HepG2 (cell line): ENCODE data around the gene THRA. TPM values are rescaled to one million over a fixed set of nuclear protein-coding genes. Genes with fewer than 3 reads are reported as not detected.

Experiments
- AKAP8 ChIP-seq: sonication (generic); formaldehyde crosslinking; IDR thresholded peaks from 2 replicates; pipeline ENCODE4 v1.5.1; 2020; ENCODE audit warnings: mild to moderate bottlenecking, missing genetic modification reagents
- EHMT2 ChIP-seq: fragments of 200-600 bp; sonication (generic); IDR thresholded peaks from 2 replicates; pipeline ENCODE4 v1.7.0; 2017; ENCODE audit warnings: antibody characterized with exemption, low read depth, low read length, borderline replicate concordance
- GPN1 ChIP-seq: sonication (generic); formaldehyde crosslinking; IDR thresholded peaks from 2 replicates; pipeline ENCODE4 v1.5.1; 2020; ENCODE audit warnings: missing genetic modification reagents, borderline replicate concordance
- JUN ChIP-seq: sonication (generic); formaldehyde crosslinking; IDR thresholded peaks from 2 replicates; pipeline ENCODE4 v1.4.0; 2020; ENCODE audit warnings: mild to moderate bottlenecking, missing genetic modification reagents
- MED13 ChIP-seq: sonication (generic); formaldehyde crosslinking; IDR thresholded peaks from 2 replicates; pipeline ENCODE4 v1.5.0; 2020; ENCODE audit warnings: missing genetic modification reagents
- PHB2 ChIP-seq: fragments of 450-650 bp; IDR thresholded peaks from 2 replicates; pipeline ENCODE4 v1.6.1; 2018; ENCODE audit not compliant: partially characterized antibody
- PHF8 ChIP-seq: sonication (generic); formaldehyde crosslinking; IDR thresholded peaks from 2 replicates; pipeline ENCODE4 v1.5.0; 2020; ENCODE audit warnings: missing genetic modification reagents
- RXRB ChIP-seq: IDR thresholded peaks from 2 replicates; pipeline ENCODE4 v1.6.1; 2016; ENCODE audit warnings: borderline replicate concordance, missing genetic modification reagents, missing compliant biosample characterization
- SRY ChIP-seq: sonication (generic); formaldehyde crosslinking; IDR thresholded peaks from 2 replicates; pipeline ENCODE4 v1.8.0; 2022; ENCODE audit warnings: mild to moderate bottlenecking, missing genetic modification reagents
- TCF7 ChIP-seq: sonication (generic); IDR thresholded peaks from 2 replicates; pipeline ENCODE4 v1.6.1; 2016; ENCODE audit warnings: antibody characterized with exemption, low read depth
- TCF7L2 ChIP-seq: IDR thresholded peaks from 2 replicates; pipeline ENCODE4 v1.6.1; 2011; ENCODE audit warnings: mild to moderate bottlenecking, low read depth, low read length, moderate library complexity
- ZBTB7A ChIP-seq: sonication (generic); formaldehyde crosslinking; IDR thresholded peaks from 2 replicates; pipeline ENCODE4 v1.8.0; 2022; ENCODE audit warnings: mild to moderate bottlenecking, missing genetic modification reagents
- ZFP36 ChIP-seq: fragments of 150-350 bp; IDR thresholded peaks from 2 replicates; pipeline ENCODE4 v1.6.1; 2018; ENCODE audit warnings: borderline replicate concordance, low read length, low read depth; ENCODE audit not compliant: partially characterized antibody
- ZMAT3 ChIP-seq: sonication (generic); formaldehyde crosslinking; conservative IDR thresholded peaks from 2 replicates; pipeline ENCODE4 v1.7.0; 2021; ENCODE audit warnings: missing genetic modification reagents
- ZNF234 ChIP-seq: sonication (generic); formaldehyde crosslinking; conservative IDR thresholded peaks from 2 replicates; pipeline ENCODE4 v1.5.1; 2020; ENCODE audit warnings: mild to moderate bottlenecking, missing genetic modification reagents
- ZNF350 ChIP-seq: sonication (generic); formaldehyde crosslinking; IDR thresholded peaks from 2 replicates; pipeline ENCODE4 v1.4.0; 2020; ENCODE audit warnings: mild to moderate bottlenecking, low read depth, missing genetic modification reagents, borderline replicate concordance
- ZNF761 ChIP-seq: sonication (generic); formaldehyde crosslinking; conservative IDR thresholded peaks from 2 replicates; pipeline ENCODE4 v1.4.0; 2020; ENCODE audit warnings: mild to moderate bottlenecking, missing genetic modification reagents
- polyA plus RNA-seq, 8 experiments: library from polyadenylated mRNA; depleted of rRNA in 3 of 8; stranded (reverse) in 7 of 8; unstranded in 1 of 8; fragments of >200 nt; fragmentation: Illumina TruSeq in 4 of 8; extraction: Trizol in 4 of 8; gene quantifications; 2 replicates each; pipeline versions ENCODE4 v1.2.1 to v1.2.3, GENCODE V29; 2011 to 2016; ENCODE audit warnings: low read depth in 4 of 8, missing spikeins in 1 of 8, mixed read lengths in 1 of 8; ENCODE audit not compliant: insufficient read depth in 1 of 8
- total RNA-seq, 5 experiments: library from RNA; depleted of rRNA; stranded (reverse); fragments of >200 nt; fragmentation: Illumina TruSeq; extraction: Trizol; gene quantifications; 2 replicates each; pipeline ENCODE4 v1.2.3, GENCODE V29; 2016; ENCODE audit warnings: low read depth in 1 of 5
- TF ChIP-seq, protein P1 (sequence below): sonication (generic); formaldehyde crosslinking; IDR thresholded peaks from 2 replicates; pipeline ENCODE4 v1.4.0; 2020; ENCODE audit warnings: missing genetic modification reagents
- TF ChIP-seq, protein P2 (sequence below): sonication (generic); formaldehyde crosslinking; IDR thresholded peaks from 2 replicates; pipeline ENCODE4 v1.4.0; 2020; ENCODE audit warnings: missing genetic modification reagents
- TF ChIP-seq, protein P3 (sequence below): sonication (generic); formaldehyde crosslinking; IDR thresholded peaks from 2 replicates; pipeline ENCODE4 v1.4.0; 2020; ENCODE audit warnings: missing genetic modification reagents
- TF ChIP-seq, protein P4 (sequence below): sonication (generic); formaldehyde crosslinking; IDR thresholded peaks from 2 replicates; pipeline ENCODE4 v1.8.1; 2023; ENCODE audit warnings: mild to moderate bottlenecking, missing genetic modification reagents, borderline replicate concordance
- TF ChIP-seq, protein P5 (sequence below): IDR thresholded peaks from 2 replicates; pipeline ENCODE4 v1.6.1; 2016; ENCODE audit warnings: control low read depth

THRA gene
- total and polyA plus RNA-seq, 2 of the 13 experiments (the other 11 are each of a cell fraction or from before 2014, with no cell fraction given): 8.0 to 9.9 TPM

DNA sequence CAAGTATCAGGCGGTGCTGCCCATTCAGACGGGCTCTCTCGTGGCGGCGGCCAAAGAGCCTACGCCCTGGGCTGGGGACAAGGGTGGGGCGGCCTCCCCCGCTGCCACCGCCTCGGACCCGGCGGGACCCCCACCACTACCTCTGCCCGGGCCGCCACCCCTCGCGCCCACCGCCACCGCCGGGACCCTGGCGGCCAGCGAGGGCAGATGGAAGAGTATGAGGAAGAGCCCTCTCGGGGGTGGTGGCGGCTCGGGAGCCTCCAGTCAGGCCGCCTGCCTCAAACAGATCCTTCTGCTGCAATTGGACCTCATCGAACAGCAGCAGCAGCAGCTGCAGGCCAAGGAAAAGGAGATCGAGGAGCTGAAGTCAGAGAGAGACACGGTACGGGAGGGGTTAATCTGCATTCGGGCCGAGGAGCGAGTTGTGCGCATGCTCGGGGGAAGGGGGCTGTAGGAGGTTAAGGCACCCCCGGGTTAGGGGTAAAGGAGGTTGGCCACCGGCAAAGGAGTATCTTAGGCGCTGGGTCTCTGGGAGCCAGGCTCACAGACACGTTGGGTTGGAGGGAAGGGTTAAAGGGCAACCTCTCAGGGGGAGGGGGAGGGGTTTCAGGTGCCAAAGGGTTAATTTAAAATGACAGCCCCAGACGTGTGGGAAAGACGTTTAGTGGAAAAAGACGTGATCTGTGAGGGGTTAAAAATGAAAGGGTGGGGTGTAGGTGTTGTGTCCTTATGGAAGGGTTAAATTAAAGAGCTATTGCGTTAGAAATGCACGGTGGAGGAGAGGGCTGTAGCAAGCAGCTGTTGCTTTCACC, 60.4 kb downstream of the THRA start (continued):
- TF ChIP-seq, protein P1, sequence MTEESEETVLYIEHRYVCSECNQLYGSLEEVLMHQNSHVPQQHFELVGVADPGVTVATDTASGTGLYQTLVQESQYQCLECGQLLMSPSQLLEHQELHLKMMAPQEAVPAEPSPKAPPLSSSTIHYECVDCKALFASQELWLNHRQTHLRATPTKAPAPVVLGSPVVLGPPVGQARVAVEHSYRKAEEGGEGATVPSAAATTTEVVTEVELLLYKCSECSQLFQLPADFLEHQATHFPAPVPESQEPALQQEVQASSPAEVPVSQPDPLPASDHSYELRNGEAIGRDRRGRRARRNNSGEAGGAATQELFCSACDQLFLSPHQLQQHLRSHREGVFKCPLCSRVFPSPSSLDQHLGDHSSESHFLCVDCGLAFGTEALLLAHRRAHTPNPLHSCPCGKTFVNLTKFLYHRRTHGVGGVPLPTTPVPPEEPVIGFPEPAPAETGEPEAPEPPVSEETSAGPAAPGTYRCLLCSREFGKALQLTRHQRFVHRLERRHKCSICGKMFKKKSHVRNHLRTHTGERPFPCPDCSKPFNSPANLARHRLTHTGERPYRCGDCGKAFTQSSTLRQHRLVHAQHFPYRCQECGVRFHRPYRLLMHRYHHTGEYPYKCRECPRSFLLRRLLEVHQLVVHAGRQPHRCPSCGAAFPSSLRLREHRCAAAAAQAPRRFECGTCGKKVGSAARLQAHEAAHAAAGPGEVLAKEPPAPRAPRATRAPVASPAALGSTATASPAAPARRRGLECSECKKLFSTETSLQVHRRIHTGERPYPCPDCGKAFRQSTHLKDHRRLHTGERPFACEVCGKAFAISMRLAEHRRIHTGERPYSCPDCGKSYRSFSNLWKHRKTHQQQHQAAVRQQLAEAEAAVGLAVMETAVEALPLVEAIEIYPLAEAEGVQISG (CRISPR knock-in tag): peak; percentile 19; the same call in 1 of the 2 replicates
- no peak for TF ChIP-seq TCF7L2
- 0 out of 2 replicates have a peak, but pooled peaks have one; percentile 43 for TF ChIP-seq ZBTB7A (CRISPR knock-in tag)
- TF ChIP-seq, protein P2, sequence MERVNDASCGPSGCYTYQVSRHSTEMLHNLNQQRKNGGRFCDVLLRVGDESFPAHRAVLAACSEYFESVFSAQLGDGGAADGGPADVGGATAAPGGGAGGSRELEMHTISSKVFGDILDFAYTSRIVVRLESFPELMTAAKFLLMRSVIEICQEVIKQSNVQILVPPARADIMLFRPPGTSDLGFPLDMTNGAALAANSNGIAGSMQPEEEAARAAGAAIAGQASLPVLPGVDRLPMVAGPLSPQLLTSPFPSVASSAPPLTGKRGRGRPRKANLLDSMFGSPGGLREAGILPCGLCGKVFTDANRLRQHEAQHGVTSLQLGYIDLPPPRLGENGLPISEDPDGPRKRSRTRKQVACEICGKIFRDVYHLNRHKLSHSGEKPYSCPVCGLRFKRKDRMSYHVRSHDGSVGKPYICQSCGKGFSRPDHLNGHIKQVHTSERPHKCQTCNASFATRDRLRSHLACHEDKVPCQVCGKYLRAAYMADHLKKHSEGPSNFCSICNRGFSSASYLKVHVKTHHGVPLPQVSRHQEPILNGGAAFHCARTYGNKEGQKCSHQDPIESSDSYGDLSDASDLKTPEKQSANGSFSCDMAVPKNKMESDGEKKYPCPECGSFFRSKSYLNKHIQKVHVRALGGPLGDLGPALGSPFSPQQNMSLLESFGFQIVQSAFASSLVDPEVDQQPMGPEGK: peak; percentile 82
- TF ChIP-seq ZMAT3: no peak
- peak; percentile 87 for TF ChIP-seq AKAP8 (CRISPR knock-in tag)
- TF ChIP-seq PHF8 (CRISPR knock-in tag): peak; percentile 27; the same call in 1 of the 2 replicates
- TF ChIP-seq, protein P3, sequence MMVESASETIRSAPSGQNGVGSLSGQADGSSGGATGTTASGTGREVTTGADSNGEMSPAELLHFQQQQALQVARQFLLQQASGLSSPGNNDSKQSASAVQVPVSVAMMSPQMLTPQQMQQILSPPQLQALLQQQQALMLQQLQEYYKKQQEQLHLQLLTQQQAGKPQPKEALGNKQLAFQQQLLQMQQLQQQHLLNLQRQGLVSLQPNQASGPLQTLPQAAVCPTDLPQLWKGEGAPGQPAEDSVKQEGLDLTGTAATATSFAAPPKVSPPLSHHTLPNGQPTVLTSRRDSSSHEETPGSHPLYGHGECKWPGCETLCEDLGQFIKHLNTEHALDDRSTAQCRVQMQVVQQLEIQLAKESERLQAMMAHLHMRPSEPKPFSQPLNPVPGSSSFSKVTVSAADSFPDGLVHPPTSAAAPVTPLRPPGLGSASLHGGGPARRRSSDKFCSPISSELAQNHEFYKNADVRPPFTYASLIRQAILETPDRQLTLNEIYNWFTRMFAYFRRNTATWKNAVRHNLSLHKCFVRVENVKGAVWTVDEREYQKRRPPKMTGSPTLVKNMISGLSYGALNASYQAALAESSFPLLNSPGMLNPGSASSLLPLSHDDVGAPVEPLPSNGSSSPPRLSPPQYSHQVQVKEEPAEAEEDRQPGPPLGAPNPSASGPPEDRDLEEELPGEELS: no peak
- no peak for TF ChIP-seq PHB2
- TF ChIP-seq GPN1 (CRISPR knock-in tag): no peak
- 0 out of 2 replicates have a peak, but pooled peaks have one; percentile 28 for TF ChIP-seq ZNF350 (CRISPR knock-in tag)
- TF ChIP-seq, protein P4, sequence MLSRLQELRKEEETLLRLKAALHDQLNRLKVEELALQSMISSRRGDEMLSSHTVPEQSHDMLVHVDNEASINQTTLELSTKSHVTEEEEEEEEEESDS (CRISPR knock-in tag): peak; percentile 43; the same call in 1 of the 2 replicates
- TF ChIP-seq SRY (CRISPR knock-in tag): peak; percentile 83
- no peak; the same call in 1 of the 2 replicates for TF ChIP-seq ZNF234 (CRISPR knock-in tag)
- TF ChIP-seq, protein P5, sequence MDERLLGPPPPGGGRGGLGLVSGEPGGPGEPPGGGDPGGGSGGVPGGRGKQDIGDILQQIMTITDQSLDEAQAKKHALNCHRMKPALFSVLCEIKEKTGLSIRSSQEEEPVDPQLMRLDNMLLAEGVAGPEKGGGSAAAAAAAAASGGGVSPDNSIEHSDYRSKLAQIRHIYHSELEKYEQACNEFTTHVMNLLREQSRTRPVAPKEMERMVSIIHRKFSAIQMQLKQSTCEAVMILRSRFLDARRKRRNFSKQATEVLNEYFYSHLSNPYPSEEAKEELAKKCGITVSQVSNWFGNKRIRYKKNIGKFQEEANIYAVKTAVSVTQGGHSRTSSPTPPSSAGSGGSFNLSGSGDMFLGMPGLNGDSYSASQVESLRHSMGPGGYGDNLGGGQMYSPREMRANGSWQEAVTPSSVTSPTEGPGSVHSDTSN (CRISPR knock-in tag): no peak
- no peak for TF ChIP-seq ZNF761 (CRISPR knock-in tag)
- TF ChIP-seq RXRB (CRISPR knock-in tag): 0 out of 2 replicates have a peak, but pooled peaks have one; percentile 16
- TF ChIP-seq JUN (CRISPR knock-in tag): no peak
- TF ChIP-seq ZFP36: no peak
- peak; percentile 6; the same call in 1 of the 2 replicates for TF ChIP-seq MED13 (CRISPR knock-in tag)
- no peak for TF ChIP-seq TCF7
- no peak for TF ChIP-seq EHMT2
